ENCODE results near the gene CKLF.

The CKLF gene

GRCh38 chr16:66601471-66601870, 49.1 kb downstream of the CKLF start:
- TF ChIP-seq GATA2 (IDR thresholded peaks at IDR 0.05; ENCODE audit: low read depth, low read length) (no peak), GATA3 (IDR thresholded peaks at IDR 0.05; ENCODE audit: low read depth, low read length) (no peak)

DNA sequence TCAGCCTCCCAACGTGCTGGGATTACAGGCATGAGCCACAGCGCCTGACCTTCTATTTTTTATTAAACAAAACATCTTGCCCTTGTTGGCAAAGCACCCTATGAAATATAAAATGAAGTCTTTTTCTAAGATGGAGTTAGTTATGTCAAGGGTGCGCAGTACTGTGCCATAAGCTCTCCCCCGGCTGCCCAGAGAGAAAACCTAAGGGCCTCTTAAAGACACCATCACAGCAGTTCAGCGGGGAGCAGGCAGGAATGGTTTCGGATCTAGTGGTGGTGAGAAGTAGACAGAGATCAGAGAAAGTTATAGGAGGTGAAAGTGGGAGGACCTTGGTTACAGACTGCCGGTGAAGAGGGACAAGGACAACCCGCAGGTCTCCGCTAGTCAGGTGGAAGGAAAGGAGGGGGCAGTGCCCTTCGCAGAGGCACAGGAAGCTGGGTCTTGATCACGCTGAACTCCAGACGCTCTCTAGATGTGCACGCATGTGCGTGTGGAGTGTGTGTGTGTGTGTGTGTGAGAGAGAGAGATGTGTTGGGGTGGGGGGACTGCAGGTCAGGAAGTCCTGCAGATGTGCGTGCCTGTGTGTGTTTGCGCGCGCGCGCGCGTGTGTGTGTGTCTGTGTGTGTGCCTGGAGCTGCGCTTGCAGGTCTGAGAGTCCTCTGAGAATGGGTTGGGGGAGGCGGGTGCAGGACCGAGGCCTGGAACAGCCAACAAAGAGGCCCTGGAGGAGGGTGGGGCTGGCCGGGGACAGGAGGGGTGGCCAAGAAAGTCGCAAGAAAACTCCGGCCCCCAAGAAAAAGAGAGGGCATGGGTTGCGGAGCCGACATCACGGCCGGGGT, 51.4 kb downstream of the CKLF start:
- TF ChIP-seq GATA3 (IDR thresholded peaks at IDR 0.05; ENCODE audit: low read depth, low read length): no peak
- TF ChIP-seq GATA2 (IDR thresholded peaks at IDR 0.05; ENCODE audit: low read depth, low read length): no peak

- no peak for TF ChIP-seq GATA3 (IDR thresholded peaks at IDR 0.05; ENCODE audit: low read depth, low read length)
- no peak for TF ChIP-seq GATA2 (IDR thresholded peaks at IDR 0.05; ENCODE audit: low read depth, low read length)
Observed at GRCh38 chr16:66604376-66605176, 52.2 kb downstream of the CKLF start, which contains the start of gene CMTM3. Gene CMTM3 (plus strand): TSS chr16:66604704. CDS start chr16:66604806, 102 bp downstream.

DNA sequence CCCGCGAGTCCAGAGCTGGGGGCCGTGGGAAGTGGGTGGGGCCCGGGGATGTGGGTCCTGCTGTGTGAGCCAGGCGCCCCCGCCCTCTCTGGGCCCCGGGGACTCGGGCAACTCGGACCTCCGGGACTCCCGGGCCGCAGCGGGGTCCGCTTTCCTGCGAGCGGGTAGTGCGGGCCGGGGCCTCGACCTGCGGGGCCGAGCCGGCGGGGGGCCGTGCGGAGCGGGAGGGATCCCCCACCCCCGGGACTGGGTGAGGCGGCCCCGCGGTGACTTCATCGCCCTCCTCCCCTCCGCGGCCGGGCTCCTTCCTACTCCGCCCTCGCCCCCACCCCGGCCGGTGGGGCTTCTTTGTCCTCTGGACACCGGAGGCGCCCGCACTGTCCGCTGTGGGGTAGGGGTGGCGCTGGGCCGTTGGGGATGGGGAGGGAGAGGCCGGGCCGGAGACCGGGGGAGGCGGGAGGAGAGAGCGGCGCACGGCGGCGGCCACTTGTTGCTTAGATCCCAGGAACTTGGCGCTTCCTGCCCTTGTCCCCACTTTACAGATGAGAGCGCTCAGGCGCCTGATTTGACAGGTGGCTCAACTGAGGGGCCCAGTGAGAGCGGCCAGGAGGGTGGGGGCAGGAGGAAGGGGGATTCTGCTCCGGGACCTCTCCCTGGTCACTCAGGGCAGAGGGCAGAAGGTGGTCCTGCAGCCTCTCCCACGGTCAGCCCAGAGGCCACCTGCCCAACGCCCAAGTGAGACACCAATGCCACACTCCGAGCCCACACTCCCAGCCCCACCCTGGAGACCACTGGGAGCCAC, 53.0 kb downstream of the CKLF start:
- TF ChIP-seq GATA2 (IDR thresholded peaks at IDR 0.05; ENCODE audit: low read depth, low read length) (no peak), GATA3 (IDR thresholded peaks at IDR 0.05; ENCODE audit: low read depth, low read length) (no peak)

DNA sequence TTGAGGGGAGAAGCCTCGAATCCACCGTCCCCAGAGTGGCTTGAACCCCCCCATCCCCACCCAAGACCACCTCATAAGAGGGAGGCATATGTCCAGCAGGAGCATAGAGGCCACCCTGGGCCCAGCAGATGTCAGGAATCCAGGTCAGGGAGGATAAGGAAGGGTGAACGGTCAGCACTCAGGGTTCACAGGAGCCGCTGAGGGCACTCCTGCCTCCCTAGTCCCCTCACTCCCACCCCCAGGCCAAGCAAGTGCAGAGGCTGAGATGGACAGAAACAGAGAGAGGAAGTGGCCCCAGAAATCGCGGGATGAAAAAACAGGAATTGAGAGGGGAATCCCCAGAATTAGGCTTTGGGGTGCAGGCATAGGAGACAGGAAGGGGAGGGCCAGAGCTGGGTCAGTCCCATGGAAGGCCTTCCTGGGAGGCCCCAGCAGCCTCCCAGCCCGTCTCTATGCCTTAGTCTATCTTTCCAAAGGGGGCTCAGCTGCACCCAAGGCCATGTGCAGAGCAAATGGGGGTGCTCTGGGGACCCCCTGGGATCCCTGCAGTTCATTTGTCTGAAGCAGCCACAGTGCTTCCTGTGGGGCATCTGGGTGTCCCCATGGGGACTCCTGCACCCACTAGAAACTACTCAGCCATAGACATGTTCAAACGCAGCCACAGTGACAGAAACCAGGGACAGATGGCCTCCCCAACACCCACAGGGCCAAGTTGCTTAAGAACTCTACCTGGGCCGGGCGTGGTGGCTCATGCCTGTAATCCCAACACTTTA, 53.8 kb downstream of the CKLF start:
- no peak for TF ChIP-seq GATA2 (IDR thresholded peaks at IDR 0.05; ENCODE audit: low read depth, low read length)

DNA sequence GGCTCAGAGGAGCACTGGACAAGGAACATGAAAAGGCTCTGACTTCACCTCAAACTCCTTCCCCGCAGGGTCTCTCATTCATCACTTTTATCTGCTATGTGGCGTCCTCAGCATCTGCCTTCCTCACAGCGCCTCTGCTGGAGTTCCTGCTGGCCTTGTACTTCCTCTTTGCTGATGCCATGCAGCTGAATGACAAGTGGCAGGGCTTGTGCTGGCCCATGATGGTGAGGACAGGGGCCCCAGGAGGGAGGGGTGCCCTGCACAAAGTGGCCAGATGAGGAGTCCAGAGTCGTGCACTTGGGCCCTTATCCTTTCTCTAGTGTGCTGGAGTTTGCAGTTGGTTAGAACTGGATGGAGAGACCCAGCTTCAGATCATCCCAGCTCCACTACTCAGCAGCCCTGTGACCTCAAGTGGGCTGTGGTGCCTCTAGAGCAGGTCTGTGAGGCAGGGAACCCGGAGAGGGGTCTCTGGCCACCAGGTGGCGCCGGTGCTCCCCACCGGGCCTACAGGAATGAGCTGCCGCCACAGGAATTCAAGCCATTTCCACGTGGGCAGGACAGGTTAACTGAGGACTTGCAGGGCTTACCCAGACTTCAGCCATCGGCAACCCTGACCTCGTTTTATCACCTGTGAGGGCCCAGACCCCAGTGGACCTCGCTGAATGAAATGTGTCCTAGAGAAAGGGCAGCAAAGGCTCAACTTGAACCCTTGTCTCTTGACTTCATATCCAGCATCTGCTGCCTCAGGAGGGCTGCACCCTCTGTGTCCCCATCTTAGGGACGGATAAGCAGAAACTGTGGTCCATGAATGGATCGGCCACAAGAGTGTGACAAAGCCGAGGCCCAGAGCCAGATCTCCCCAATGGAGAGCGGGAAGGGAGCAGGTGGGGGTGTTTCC, 56.1 kb downstream of the CKLF start:
- TF ChIP-seq GATA3 (IDR thresholded peaks at IDR 0.05; ENCODE audit: low read depth, low read length) (no peak), GATA2 (IDR thresholded peaks at IDR 0.05; ENCODE audit: low read depth, low read length) (no peak)

DNA sequence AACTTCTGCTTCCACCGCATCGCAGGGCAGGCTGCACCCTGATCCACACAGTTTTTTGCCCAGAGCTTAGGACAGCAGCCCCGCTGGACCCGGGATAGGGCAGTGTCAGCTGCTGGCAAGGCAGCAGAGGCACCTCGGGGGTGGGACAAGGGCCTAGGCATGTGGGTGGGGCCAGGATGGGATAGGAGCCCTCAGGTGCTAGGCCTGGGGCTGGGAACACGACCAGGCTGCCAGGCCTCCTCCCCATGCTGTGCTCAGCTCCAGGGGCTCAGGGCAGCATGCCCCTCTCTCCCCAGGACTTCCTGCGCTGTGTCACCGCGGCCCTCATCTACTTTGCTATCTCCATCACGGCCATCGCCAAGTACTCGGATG, 56.7 kb downstream of the CKLF start:
- no peak for TF ChIP-seq GATA3 (IDR thresholded peaks at IDR 0.05; ENCODE audit: low read depth, low read length)
- no peak for TF ChIP-seq GATA2 (IDR thresholded peaks at IDR 0.05; ENCODE audit: low read depth, low read length)

GRCh38 chr16:66610111-66610820, 57.9 kb downstream of the CKLF start:
- no peak for TF ChIP-seq GATA3 (IDR thresholded peaks at IDR 0.05; ENCODE audit: low read depth, low read length)
- no peak for TF ChIP-seq GATA2 (IDR thresholded peaks at IDR 0.05; ENCODE audit: low read depth, low read length)

DNA sequence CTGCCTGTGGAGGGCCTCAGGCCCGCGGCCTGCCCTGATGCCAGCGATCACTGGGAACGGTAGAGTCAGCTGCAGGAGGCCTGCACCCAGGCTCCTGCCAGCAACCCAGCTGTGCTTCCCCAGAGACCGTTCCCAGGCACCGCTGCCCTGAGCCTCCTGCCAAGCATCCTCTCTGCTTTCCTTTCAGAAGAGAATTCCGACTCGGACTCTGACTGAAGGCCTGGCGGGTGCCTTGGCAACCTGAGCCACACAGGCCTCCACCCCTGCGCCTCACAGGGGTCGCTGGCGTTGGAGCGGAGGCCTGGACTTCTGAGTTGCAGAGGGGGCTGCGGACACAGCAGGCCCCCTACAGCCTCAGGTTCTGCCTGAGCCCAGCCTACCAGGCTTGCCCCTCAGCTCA, 60.0 kb downstream of the CKLF start:
- TF ChIP-seq GATA3 (IDR thresholded peaks at IDR 0.05; ENCODE audit: low read depth, low read length) (no peak), GATA2 (IDR thresholded peaks at IDR 0.05; ENCODE audit: low read depth, low read length) (no peak)

DNA sequence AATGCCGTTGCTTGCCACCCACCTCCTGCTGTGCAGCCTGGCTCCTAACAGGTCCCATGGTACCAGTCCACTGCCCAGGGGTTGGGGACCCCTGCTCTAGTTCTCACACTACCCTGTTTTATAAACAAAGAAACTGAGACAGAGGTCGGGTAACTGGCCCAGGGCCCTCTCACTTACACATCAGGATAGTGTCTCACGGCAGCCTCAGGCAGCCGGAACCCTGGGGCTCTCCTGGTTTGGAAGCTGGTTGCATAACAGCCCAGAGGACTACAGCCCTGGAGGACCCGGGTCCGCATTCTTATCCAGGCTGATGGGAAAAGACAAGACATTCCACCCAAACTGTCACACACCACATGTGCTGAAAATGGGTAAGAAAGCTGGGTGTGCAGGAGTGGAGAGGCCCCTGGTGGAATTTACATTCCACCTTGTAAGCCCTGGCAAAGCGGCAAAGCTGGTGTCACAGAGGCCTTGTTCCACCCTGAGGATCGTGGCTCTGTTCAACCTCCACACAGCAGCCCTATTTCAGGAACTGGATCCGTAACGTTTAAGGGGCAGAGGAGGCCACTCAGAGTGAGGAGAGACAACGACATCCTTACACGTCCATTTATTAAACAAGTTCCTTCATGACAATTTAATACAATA, 61.9 kb downstream of the CKLF start:
- no peak for TF ChIP-seq GATA3 (IDR thresholded peaks at IDR 0.05; ENCODE audit: low read depth, low read length)
- TF ChIP-seq GATA2 (IDR thresholded peaks at IDR 0.05; ENCODE audit: low read depth, low read length): no peak
